Right lobe of liver (tissue), 4 donors: Measurements from ENCODE around the gene TEX47.

ENCODE experiments used
- POLR2A ChIP-seq: fragments of 450-650 bp; IDR thresholded peaks from one replicate; pipeline ENCODE4 v1.6.1; 2017; ENCODE audit warnings: antibody characterized with exemption, mild to moderate bottlenecking
- TF ChIP-seq, protein P1 (sequence below), 4 donors: fragments of 200-600 bp in 3 of 4; fragments of 450-650 bp in 1 of 4; IDR thresholded peaks; one replicate each; pipeline versions ENCODE4 v1.5.1 to v1.8.0; 2016 to 2022; ENCODE audit warnings: antibody characterized with exemption in 4 of 4, mild to moderate bottlenecking in 2 of 4
- donor health status: DM: no; HTN: no; CAD: no.
- donor health status: DM: no; HTN: no; CAD: no.
- donor health status: DM: no; HTN: yes; CAD: no.

DNA sequence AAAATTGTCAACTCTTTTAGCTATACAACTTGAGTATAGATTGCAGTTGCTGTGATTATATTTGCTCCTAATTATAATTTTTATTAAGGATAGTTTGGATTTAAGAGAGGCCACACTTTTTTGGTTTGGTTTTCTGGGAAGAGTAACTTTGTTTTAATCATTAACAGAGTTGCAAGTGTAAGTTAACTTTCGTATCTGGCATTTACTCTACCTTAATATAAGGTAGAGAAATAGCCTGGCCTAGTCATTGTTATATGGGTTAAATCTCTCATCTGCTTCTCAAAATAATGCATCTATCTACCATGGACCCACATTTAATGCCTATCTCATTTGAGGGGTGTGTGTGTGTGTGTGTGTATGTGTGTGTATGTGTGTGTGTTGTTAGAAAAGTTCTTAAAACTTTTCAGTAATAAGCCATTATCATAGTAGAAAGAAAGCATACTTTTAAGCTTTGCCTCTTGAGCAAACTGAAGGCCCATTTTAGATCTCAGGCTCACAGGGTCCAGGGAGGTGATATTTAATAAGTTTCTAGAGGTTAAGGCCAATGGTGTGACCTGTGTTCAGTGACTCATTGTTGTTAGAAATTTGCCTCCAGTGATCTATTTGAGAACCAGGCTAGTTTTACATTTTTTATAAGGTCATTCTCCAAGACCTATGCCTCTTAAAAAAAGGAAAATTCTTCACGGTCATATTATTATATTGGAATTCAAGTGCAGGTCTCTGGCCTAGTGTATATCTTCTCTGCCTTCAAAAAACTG lies 10.9 kb upstream of the TEX47 start:
- TF ChIP-seq, protein P1, sequence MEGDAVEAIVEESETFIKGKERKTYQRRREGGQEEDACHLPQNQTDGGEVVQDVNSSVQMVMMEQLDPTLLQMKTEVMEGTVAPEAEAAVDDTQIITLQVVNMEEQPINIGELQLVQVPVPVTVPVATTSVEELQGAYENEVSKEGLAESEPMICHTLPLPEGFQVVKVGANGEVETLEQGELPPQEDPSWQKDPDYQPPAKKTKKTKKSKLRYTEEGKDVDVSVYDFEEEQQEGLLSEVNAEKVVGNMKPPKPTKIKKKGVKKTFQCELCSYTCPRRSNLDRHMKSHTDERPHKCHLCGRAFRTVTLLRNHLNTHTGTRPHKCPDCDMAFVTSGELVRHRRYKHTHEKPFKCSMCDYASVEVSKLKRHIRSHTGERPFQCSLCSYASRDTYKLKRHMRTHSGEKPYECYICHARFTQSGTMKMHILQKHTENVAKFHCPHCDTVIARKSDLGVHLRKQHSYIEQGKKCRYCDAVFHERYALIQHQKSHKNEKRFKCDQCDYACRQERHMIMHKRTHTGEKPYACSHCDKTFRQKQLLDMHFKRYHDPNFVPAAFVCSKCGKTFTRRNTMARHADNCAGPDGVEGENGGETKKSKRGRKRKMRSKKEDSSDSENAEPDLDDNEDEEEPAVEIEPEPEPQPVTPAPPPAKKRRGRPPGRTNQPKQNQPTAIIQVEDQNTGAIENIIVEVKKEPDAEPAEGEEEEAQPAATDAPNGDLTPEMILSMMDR (IDR thresholded peaks at IDR 0.05), result no peak
- TF ChIP-seq POLR2A, result no peak
